AG04449 (cell line): Measurements from ENCODE around the gene NLGN1.

Experiments
- CTCF ChIA-PET: fragments of 350-600 bp; formaldehyde crosslinking; extraction: SDS; loops from one replicate; lab custom pipeline; 2021; ENCODE audit warnings: antibody characterized with exemption; lab: Yijun Ruan, JAX
- POLR2A ChIA-PET: fragments of 400-600, 350-600 bp; formaldehyde crosslinking; extraction: SDS; loops from one replicate; lab custom pipeline; 2020; ENCODE audit warnings: antibody characterized with exemption, inconsistent platforms; lab: Yijun Ruan, JAX
- DNase-seq: peaks from one replicate; pipeline ENCODE4 v3.0.0-alpha.2; 2010; ENCODE audit warnings: low read depth, low spot score
- H3K4me3 ChIP-seq: 2 replicates; pipeline ENCODE4 v1.5.1; 2011; ENCODE audit warnings: low read depth, mild to moderate bottlenecking, control low read depth, low read length
- TF ChIP-seq, protein P1 (sequence below): IDR thresholded peaks from one replicate; pipeline ENCODE4 v1.5.1; 2011; ENCODE audit warnings: mild to moderate bottlenecking, moderate library complexity, low read length, control low read depth, inconsistent platforms; ENCODE audit not compliant: insufficient read depth; ENCODE audit errors: missing control alignments

Gene NLGN1

DNA sequence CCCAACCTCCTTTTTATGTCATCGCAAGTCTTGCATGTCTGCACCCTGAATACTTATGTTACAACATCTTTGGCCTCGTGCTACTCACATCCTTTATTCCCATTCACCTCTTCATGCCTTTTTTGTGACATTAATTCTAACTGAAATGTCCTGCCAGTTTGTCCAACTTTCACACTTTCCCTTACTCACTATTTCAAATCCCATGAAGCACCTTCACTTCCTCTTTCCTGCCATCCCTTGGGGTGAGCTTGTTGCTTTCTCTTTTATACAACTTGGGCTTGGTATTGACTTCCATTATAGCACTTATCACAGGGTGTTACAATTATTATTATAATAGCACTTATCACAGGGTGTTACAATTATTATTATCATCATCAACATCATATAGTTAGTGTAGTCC lies 496.3 kb downstream of the NLGN1 start:
- H3K4me3 ChIP-seq = no peak overlapping the region
- ChIA-PET CTCF (interaction anchor here (1.9 kb wide), 1 partner anchor 17 kb away, joined by 4 read pairs; no protein-coding TSS in a partner anchor), POLR2A (no interaction called here)
- TF ChIP-seq, protein P1, sequence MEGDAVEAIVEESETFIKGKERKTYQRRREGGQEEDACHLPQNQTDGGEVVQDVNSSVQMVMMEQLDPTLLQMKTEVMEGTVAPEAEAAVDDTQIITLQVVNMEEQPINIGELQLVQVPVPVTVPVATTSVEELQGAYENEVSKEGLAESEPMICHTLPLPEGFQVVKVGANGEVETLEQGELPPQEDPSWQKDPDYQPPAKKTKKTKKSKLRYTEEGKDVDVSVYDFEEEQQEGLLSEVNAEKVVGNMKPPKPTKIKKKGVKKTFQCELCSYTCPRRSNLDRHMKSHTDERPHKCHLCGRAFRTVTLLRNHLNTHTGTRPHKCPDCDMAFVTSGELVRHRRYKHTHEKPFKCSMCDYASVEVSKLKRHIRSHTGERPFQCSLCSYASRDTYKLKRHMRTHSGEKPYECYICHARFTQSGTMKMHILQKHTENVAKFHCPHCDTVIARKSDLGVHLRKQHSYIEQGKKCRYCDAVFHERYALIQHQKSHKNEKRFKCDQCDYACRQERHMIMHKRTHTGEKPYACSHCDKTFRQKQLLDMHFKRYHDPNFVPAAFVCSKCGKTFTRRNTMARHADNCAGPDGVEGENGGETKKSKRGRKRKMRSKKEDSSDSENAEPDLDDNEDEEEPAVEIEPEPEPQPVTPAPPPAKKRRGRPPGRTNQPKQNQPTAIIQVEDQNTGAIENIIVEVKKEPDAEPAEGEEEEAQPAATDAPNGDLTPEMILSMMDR = no peak
- no peak for DNase-seq

DNA sequence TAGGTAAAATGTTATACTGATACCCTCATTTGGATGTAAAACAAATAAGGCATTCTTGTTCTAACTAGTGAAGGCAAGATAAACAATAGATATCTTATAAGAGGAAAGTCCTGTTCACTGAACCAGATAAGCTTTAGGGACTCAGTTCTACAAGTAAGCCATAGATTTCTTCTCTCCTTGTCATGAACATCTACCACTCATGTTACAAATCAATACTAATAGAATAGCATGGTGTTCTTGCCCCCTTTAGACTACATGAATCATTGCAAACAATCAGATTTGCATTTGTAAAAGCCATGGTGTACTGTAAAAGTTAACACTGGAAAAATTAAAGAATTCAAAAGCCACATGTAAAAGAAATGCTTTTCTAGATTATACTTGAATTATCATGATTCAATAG lies 500.1 kb downstream of the NLGN1 start:
- TF ChIP-seq, protein P1 = no peak
- ChIA-PET POLR2A (no interaction called here), CTCF (no interaction called here)
- no peak for DNase-seq
- no peak overlapping the region for H3K4me3 ChIP-seq

DNA sequence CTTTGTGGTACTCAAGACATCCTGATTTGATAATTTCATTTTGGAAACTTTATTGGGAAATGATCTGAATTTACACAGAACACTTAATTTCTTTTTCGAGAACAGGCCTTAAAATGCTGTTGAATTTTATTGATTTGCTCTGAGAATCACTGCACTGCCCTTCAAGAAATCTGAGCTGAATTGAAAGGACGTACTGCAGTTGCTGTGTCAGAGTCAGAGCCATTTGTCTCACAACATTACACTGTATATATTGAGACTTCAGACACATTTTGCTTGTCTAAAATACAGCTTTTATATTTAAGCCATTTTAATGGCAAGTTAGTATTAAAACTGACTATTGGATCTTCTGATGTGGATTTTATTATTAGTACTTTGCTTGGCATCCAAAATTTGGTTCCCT lies 504.1 kb downstream of the NLGN1 start:
- CTCF ChIA-PET = interaction anchor here (1.1 kb wide), 1 partner anchor 11 kb away, joined by 3 read pairs; no protein-coding TSS in a partner anchor
- H3K4me3 ChIP-seq = no peak overlapping the region
- POLR2A ChIA-PET = no interaction called here
- no peak for DNase-seq
- TF ChIP-seq, protein P1 = no peak

DNA sequence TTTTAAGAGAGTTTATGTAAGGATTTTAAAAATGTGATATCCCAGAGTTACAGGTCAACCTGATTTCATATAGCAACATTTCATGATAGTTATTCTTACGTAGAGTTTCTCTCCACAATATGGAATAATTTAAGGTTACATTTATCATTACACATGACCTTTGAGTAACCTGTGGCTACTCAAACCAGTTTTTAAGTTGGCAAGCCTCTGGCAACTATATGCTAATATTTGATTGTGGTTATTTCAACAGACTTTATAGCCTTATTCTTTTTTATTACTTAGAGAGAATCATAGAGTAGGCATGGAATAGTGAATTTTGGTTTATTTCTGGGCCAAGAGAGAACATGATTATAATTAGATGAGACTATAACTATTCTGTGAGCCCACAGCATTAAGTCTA lies 504.9 kb downstream of the NLGN1 start:
- ChIA-PET CTCF (interaction anchor here (1.1 kb wide), 1 partner anchor 12 kb away, joined by 3 read pairs; no protein-coding TSS in a partner anchor), POLR2A (no interaction called here)

DNA sequence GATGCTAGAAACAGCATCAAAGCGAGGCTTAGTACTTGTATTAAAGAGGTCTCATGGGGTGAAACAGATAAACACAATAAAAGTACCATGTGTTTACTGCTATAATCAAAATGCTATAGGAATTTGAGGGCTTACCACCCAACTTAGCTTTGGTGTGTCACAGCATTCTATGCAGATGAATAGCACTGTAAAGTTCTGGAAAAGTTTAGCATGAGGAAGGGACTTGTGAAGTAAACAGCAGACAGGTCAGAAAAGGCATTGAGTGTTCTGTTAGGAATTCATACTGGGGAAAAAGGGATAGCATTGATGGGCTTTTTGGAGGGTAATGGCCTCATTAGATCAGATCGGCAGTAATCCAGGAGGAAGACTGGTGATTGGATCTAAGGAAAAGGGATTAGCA lies 505.3 kb downstream of the NLGN1 start:
- ChIA-PET POLR2A (no interaction called here), CTCF (interaction anchor here (1.2 kb wide), 1 partner anchor 14 kb away, joined by 3 read pairs; no protein-coding TSS in a partner anchor)
- TF ChIP-seq, protein P1 = no peak
- no peak overlapping the region for H3K4me3 ChIP-seq
- DNase-seq = no peak

More for the DNA sequence above, 504.9 kb downstream of the NLGN1 start:
- TF ChIP-seq, protein P1 = no peak
- H3K4me3 ChIP-seq = no peak overlapping the region
- no peak for DNase-seq

DNA sequence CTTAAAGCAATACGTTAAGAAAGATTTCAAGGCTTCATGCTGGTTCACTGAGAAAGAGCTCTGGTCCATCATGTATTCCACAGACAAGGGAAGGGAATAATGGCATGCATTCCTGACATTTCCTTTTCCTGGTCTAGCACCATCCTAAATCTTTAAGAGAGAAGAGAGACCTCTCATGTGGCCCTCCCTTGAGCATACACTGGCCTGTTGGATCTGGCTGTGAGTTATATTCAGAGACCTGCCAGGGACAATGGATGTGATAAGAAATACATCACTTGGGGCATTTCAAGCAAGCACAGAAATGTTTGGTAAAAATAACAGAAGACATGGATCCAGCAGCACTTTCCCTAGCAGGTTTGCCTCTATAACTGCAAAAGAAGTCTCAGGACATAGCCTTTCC lies 507.8 kb downstream of the NLGN1 start:
- ChIA-PET CTCF (no interaction called here), POLR2A (no interaction called here)
- H3K4me3 ChIP-seq = no peak overlapping the region
- no peak for DNase-seq
- TF ChIP-seq, protein P1 = no peak
